ENCODE data around the gene EPHA4.

GRCh38 chr2:221447310-221447709 is 124.8 kb downstream of the EPHA4 start:
- TF ChIP-seq EGR1 (IDR thresholded peaks at IDR 0.05; ENCODE audit: low read depth in 2 of 2) (no peak), TAF1 (conservative IDR thresholded peaks at IDR 0.05) (no peak), GABPA (IDR thresholded peaks at IDR 0.05 in 1 of 2, conservative IDR thresholded peaks at IDR 0.05 in 1 of 2) (no peak)
- TF ChIP-seq, protein P1, sequence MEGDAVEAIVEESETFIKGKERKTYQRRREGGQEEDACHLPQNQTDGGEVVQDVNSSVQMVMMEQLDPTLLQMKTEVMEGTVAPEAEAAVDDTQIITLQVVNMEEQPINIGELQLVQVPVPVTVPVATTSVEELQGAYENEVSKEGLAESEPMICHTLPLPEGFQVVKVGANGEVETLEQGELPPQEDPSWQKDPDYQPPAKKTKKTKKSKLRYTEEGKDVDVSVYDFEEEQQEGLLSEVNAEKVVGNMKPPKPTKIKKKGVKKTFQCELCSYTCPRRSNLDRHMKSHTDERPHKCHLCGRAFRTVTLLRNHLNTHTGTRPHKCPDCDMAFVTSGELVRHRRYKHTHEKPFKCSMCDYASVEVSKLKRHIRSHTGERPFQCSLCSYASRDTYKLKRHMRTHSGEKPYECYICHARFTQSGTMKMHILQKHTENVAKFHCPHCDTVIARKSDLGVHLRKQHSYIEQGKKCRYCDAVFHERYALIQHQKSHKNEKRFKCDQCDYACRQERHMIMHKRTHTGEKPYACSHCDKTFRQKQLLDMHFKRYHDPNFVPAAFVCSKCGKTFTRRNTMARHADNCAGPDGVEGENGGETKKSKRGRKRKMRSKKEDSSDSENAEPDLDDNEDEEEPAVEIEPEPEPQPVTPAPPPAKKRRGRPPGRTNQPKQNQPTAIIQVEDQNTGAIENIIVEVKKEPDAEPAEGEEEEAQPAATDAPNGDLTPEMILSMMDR (IDR thresholded peaks at IDR 0.05; ENCODE audit: low read depth, low read length, missing input control) = no peak
- TF ChIP-seq, protein P2, sequence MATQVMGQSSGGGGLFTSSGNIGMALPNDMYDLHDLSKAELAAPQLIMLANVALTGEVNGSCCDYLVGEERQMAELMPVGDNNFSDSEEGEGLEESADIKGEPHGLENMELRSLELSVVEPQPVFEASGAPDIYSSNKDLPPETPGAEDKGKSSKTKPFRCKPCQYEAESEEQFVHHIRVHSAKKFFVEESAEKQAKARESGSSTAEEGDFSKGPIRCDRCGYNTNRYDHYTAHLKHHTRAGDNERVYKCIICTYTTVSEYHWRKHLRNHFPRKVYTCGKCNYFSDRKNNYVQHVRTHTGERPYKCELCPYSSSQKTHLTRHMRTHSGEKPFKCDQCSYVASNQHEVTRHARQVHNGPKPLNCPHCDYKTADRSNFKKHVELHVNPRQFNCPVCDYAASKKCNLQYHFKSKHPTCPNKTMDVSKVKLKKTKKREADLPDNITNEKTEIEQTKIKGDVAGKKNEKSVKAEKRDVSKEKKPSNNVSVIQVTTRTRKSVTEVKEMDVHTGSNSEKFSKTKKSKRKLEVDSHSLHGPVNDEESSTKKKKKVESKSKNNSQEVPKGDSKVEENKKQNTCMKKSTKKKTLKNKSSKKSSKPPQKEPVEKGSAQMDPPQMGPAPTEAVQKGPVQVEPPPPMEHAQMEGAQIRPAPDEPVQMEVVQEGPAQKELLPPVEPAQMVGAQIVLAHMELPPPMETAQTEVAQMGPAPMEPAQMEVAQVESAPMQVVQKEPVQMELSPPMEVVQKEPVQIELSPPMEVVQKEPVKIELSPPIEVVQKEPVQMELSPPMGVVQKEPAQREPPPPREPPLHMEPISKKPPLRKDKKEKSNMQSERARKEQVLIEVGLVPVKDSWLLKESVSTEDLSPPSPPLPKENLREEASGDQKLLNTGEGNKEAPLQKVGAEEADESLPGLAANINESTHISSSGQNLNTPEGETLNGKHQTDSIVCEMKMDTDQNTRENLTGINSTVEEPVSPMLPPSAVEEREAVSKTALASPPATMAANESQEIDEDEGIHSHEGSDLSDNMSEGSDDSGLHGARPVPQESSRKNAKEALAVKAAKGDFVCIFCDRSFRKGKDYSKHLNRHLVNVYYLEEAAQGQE (IDR thresholded peaks at IDR 0.05) = no peak

Measured in liver (tissue), 3 donors.